GM19395 (cell line): ENCODE results near the gene AUNIP.
"Not testable (repeated sequence)": the region's sequence is repeated elsewhere in the genome, so short reads cannot be mapped to it uniquely, and the experiment has no call there.

Experiments used
- ATAC-seq: cut with Tn5 transposase; IDR thresholded peaks from one replicate; pipeline ENCODE4 v1.9.1; 2021; ENCODE audit warnings: mild to moderate bottlenecking, moderate library complexity; ENCODE audit not compliant: unreplicated experiment

AUNIP gene

GRCh38 chr1:25867210-25867991 is 8.1 kb upstream of the AUNIP start:
- ATAC-seq = no peak

DNA sequence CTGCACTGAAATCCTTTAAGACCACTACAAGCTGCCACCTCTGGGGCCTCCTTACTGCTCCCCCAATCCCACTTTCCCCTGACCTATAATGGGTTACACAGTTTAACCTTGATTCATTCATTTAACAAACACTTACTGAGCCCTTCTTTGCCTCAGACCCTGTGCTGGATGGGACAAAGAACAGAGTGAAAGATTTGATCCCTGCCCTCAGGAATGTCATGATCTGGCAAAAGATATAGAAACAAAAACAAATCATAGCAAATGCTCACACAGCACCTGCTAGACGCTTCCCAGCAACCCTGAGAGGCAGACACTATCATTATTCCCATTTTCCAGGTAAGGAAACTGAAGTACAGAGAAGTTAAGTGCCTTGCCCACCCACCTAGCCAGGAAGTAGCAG is 7.0 kb upstream of the AUNIP start:
- no peak for ATAC-seq

DNA sequence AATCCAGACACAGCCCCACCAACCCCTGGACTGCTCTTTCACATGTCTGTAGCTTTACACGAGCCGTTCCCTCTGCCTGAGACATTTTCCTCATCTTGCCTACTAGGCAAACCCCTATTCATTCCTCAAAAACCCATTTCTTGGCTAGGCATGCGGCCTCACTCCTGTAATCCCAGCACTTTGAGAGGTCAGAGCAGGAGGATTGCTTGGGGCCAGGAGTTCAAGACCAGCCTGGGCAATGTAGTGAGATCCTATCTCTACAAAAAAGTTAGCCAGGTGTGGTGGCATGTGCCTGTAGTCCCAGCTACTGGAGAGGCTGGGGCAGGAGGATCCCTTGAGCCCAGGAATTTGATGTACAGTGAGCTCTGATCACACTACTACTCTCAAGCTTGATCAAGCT is 5.2 kb upstream of the AUNIP start:
- ATAC-seq = no peak

DNA sequence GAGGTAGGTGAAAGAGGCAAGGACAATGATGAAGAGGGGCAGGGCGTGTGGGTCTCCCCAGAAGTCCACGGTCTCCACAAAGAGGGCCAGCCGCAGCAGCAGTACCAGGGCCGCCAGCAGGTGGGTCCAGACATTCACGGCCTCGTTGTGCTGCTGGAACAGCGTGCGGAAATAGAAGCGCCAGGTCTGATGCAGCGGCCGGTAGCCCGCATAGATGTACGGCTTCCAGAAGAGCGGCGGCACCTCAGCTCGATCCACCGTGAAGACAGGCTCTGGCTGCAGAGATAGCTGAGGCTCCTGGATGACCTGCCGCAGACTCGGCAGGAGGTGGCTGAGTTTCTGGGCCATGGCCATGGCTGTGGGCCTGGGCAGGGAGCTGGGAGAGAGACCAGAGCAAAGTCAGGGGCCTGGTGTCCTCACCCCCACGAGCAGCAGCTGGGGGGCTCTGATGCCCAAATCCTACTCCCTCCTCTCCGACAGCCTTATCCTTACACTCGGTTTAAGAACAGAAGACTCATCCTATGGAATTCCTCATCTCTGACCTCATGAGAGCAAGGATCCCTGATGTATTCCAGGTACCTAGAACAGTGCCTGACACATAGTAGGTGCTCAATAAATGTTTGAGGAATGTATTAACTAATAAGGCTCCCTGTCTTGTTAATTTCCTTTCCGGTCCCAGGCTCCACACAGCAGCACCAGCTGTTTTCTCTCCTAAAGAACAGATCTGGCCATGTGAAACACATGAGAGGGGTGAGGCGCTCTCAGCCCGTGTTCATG is 4.4 kb upstream of the AUNIP start:
- ATAC-seq = no peak

DNA sequence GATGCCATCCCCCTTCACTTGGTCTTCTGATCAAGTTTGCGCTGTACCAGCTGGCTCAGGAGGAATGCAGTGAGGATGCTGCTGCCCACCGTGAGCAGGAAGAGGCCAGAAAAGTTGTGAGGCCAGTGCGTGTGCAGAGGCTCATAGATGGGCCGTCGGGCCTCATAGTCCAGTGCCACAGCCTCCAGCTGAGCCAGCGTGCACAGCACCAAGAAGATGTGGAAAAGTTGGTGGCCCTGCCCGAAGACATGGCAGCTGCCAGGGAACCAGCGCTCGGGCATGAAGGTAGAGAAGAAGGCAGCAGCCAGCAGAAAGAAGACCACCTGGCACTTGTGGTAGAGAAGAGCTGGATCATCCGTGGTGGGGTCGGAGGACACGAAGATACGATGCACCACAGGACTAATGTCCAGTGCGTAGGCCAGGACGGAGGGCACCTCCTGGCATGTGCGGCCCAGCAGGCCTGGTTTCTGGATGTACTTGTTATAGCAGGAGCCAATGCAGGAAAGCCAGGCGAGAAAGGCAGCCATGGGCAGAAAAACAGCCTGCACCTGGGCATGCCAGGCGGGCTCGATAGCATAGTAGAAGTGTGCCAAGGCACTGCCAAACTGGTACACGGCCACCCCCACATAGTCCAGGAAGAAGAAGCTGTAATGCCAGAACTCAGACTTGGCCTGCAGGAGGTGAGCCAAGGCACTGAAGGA is 3.7 kb upstream of the AUNIP start:
- no peak for ATAC-seq

DNA sequence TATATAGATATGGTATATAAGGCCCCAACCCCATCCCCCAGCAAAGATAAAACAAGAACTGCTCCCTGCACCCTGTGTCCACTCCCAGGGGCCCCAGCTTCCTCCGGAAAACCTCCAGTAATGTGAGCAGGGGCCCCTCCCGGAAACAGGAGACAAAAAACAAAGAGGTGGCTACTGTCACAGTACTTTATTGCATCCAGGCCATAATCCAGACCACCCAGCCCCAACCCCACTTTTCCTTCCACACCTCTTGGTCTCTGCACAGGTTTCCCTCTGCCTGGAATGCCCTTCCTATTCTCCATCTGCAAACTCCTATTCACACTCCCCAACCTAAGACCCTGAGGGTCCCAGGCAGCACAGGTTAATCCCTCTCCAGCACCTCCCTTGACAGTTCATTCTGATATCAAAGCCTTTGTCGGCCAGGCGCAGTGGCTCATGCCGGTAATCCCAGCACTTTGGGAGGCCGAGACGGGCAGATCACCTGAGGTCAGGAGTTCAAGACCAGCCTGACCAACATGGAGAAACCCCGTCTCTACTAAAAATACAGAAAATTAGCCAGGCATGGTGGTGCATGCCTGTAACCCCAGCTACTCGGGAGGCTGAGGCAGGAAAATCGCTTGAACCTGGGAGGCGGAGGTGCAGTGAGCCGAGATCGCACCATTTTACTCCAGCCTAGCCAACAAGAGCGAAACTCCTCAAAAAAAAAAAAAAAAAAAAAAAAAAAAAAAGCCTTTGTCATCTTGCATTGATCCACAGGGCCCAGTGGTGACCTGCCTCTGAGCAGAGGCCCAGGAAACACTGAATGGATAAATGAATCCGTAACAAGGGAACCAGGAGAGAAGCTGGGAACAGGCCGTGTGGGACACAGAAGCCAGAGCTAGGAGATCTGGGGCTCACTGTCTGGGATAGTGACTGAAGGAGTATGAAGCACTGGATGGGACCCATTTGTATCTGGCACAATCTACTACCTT is 2.3 kb upstream of the AUNIP start:
- ATAC-seq = no peak

DNA sequence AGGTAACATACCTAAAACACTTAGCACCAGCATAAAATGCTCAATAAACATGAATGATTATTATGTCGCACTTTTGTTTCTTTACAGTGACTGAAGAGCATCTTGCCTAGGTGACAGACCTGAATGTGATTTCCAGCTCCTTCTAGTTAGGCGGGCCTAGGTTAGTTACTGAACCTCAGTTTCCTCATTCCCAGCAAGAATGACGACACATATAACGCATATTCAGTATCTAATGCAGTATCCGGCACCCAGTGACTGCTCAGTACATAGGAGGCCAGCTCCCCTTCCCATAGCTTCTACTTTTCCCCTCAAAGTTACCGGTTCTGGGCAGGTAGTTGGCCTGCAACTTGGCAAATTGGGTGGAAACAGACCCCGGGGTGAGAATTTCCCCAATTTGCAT is 763 bp downstream of the AUNIP start:
- no peak for ATAC-seq

DNA sequence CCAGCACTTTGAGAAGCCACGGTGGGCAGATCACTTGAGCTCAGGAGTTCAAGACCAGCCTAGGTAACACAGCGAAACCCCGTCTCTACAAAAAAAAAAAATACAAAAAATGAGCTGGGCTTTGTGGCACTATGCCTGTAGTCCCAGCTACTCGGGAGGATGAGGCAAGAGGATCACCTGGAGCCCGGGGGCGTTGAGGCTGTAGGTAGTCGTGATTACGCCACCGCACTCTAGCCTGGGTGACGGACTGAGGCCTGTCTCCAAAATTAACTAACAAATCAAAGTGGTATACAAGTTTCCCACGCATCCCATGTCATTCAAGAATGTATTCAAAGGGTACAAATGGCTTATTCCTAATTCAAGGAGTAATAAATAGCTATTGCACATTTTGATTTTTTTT is 2.4 kb downstream of the AUNIP start:
- ATAC-seq = no peak

- no peak for ATAC-seq
These were observed 4.7 kb downstream of the AUNIP start for GRCh38 chr1:25854554-25854953.

GRCh38 chr1:25848531-25848930 is 10.7 kb downstream of the AUNIP start:
- ATAC-seq = no peak

- no peak for ATAC-seq
These were observed 11.3 kb downstream of the AUNIP start for GRCh38 chr1:25847929-25848328.

DNA sequence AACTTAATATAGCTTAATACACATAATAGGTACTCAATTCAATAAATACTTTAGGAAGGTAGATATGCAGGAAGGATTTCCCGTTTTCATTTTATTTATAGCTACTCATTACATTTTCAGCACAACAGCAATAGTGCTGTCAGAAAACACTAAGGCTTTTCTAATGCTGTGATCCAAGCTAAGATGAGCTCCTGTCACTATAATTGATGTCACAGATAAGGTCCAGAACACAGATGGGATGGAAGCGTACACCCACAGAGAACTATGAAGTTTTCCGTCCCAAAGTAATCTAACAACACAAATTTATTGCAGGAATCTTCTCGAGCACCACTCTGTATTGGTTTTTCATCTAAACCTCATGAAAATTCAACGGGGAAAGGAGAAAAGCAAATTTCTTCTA is 13.6 kb downstream of the AUNIP start:
- no peak for ATAC-seq

DNA sequence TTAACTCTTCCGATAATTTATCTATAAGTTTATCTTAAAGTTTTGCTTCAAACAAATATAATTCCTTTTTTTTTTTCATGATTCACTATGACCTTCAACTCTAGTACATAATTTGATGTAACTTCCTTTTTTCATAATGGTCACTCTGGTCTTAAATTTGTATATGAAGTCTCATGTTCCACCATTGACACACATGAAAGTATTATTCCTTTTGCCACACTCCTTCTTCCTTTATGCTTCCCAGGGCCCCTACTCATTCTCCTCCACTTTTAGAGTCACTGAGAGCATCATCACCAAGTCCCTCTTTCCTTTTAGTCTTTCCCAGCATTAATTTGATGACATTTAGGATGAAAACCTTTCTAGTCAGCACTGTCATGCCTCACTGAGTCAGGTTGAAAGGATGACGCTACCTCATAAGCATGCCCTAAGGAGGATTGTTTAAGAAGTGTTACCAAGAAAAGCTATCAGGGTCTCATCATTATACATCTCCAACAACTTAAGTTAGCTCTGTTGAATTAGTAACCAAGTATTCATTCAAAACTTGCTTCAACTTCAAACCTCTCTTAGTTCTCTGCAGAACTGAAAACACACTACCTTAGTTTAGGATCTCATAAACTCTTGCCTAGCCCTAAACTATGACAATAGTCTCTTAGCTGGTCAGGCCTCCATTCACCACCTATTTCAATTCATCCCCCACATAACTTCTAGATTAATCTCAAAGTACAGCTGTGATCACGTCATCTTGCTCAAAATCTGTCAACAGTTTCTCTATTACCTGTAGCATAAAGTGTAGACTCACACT is 14.5 kb downstream of the AUNIP start:
- ATAC-seq = no peak

GRCh38 chr1:25843483-25843882 is 15.8 kb downstream of the AUNIP start:
- ATAC-seq = no peak

DNA sequence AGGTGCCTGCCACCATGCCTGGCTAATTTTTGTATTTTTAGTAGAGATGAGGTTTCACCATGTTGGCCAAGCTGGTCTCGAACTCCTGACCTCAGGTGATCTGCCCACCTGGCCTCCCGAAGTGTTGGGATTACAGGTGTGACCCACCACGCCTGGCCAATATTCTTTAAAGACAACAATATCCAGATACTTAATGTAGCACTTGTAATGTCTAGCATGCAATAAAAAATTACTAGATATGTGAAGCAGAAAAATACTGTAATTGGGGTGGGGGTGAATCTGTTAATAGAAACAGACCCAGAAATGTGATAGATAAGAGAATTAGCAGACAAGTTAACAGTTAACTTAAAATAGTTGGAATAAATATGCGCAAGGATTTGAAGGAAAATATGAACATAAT is 19.4 kb downstream of the AUNIP start:
- not testable (repeated sequence) for ATAC-seq

GRCh38 chr1:25837262-25837875 is 21.9 kb downstream of the AUNIP start:
- ATAC-seq = no peak

GRCh38 chr1:25836695-25837094 is 22.6 kb downstream of the AUNIP start:
- no peak for ATAC-seq

- ATAC-seq = no peak
These were observed 24.4 kb downstream of the AUNIP start for GRCh38 chr1:25834894-25835293.

GRCh38 chr1:25833158-25833557 is 26.1 kb downstream of the AUNIP start:
- no peak for ATAC-seq
